Fibroblast of lung (primary cell): Measurements from ENCODE around the gene KRT222. TPM values are rescaled to one million over a fixed set of nuclear protein-coding genes. Genes with fewer than 3 reads are reported as not detected.

Experiments used
- DNase-seq, 2 donors: peaks; one replicate each; pipeline versions ENCODE4 v3.0.0 to v3.0.0-alpha.2; 2010; ENCODE audit warnings: low read depth in 2 of 2
- H2AFZ ChIP-seq: 2 replicates; pipeline ENCODE4 v1.5.1; 2012; ENCODE audit warnings: low read length, control low read depth, inconsistent platforms
- H3K27ac ChIP-seq: 2 replicates; pipeline ENCODE4 v1.5.1; 2011; ENCODE audit warnings: low read length, control low read depth; ENCODE audit not compliant: insufficient read depth
- H3K27me3 ChIP-seq: 2 replicates; pipeline ENCODE4 v1.5.1; 2011; ENCODE audit warnings: mild to moderate bottlenecking, low read length; ENCODE audit not compliant: control insufficient read depth, insufficient read depth
- H3K36me3 ChIP-seq: 2 replicates; pipeline ENCODE4 v1.5.1; 2011; ENCODE audit warnings: low read length; ENCODE audit not compliant: control insufficient read depth, insufficient read depth
- H3K4me1 ChIP-seq: 2 replicates; pipeline ENCODE4 v1.5.1; 2011; ENCODE audit warnings: low read length; ENCODE audit not compliant: control insufficient read depth, insufficient read depth; ENCODE audit errors: extremely low read depth
- H3K4me2 ChIP-seq: 2 replicates; pipeline ENCODE4 v1.5.1; 2011; ENCODE audit warnings: low read length, control low read depth; ENCODE audit not compliant: insufficient read depth; ENCODE audit errors: extremely low read depth
- H3K4me3 ChIP-seq, 4 experiments: fragments of 200-600 bp in 1 of 4; sonication (generic) in 1 of 4; replicated peaks in 1 of 4; 2 replicates each; pipeline ENCODE4 v1.5.1; 2011 to 2016; ENCODE audit warnings: low read length in 4 of 4, low read depth in 3 of 4, mild to moderate bottlenecking in 3 of 4, control low read depth in 2 of 4, inconsistent platforms in 1 of 4, mixed read lengths in 1 of 4; ENCODE audit not compliant: insufficient read depth in 1 of 4; ENCODE audit errors: control extremely low read depth in 1 of 4
- H3K79me2 ChIP-seq: 2 replicates; pipeline ENCODE4 v1.5.1; 2012; ENCODE audit warnings: mild to moderate bottlenecking, low read length, inconsistent platforms; ENCODE audit not compliant: control insufficient read depth, insufficient read depth
- H3K9ac ChIP-seq: 2 replicates; pipeline ENCODE4 v1.5.1; 2011; ENCODE audit warnings: mild to moderate bottlenecking, low read length, control low read depth; ENCODE audit not compliant: insufficient read depth
- H3K9me3 ChIP-seq: 2 replicates; pipeline ENCODE4 v1.5.1; 2012; ENCODE audit warnings: low read depth, low read length; ENCODE audit not compliant: control insufficient read depth, insufficient read depth
- H4K20me1 ChIP-seq: 2 replicates; pipeline ENCODE4 v1.5.1; 2011; ENCODE audit warnings: low read length; ENCODE audit not compliant: control insufficient read depth, insufficient read depth; ENCODE audit errors: extremely low read depth
- CTCF ChIP-seq, 2 donors: IDR thresholded peaks in 1 of 2; conservative IDR thresholded peaks in 1 of 2; 1 replicate in 1 of 2; 2 replicates in 1 of 2; pipeline ENCODE4 v1.5.1; 2011 to 2012; ENCODE audit warnings: low read length in 2 of 2, control low read depth in 1 of 2, inconsistent platforms in 1 of 2, low read depth in 1 of 2, mild to moderate bottlenecking in 1 of 2
- EZH2 ChIP-seq: IDR thresholded peaks from 2 replicates; pipeline ENCODE4 v1.5.1; 2012; ENCODE audit warnings: low read length, control low read depth, mild to moderate bottlenecking; ENCODE audit errors: missing control alignments
- polyA plus RNA-seq, 2 donors: library from polyadenylated mRNA; depleted of rRNA in 1 of 2; stranded (reverse) in 1 of 2; unstranded in 1 of 2; fragments of >200 nt; gene quantifications; 2 replicates each; pipeline ENCODE4 v1.2.1, GENCODE V29; 2011 to 2012; ENCODE audit warnings: missing spikeins in 1 of 2
- total RNA-seq: library from RNA; depleted of rRNA; stranded (reverse); fragments of >200 nt; gene quantifications from 2 replicates; pipeline ENCODE4 v1.2.1, GENCODE V29; 2014

Gene KRT222
- total and polyA plus RNA-seq, 2 donors (not counting 1 experiment from before 2014, with no cell fraction given), result 0.33 TPM; not detected in 1

DNA sequence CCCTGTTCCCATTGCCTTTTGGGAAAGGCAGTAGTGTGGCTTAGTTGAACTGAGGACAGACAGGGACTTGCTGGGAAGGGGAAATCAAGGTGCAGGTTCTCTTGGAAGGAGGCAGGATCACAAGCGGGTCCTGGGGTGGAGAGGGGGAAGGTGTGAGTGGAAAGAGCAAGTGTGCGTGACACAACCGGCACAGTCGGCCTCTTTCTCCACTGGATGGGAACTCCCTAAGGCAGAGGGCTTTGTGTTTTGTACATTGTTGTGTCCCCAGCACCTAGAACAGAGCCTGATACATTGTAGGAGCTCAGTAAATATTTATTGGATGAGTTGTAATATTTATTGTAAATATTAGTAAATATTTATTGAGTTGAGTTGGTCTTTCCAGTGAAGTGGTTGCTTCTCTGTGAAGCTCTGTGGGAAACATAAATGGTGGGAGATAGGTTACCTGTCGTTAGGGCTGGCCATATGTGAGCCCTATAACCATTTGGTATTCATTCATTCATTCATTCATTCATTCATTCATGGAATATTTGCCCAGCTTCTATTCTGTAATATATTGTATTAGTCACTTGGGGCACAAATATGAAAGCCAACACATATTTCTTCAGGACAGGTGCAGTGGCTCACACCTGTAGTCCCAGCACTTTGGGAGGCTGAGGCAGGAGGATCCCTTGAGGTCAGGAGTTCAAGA, 51.4 kb downstream of the KRT222 start:
- TF ChIP-seq EZH2 (no peak), CTCF (conservative IDR thresholded peaks at IDR 0.05 in 1 of 2, IDR thresholded peaks at IDR 0.05 in 1 of 2; ENCODE audit: low read depth in 1 of 2, low read length in 2 of 2) (no peak)

GRCh38 chr17:40612599-40613244, 52.3 kb downstream of the KRT222 start:
- H4K20me1 ChIP-seq, result no peaks in the 10 kb centered on the region
- H3K36me3 ChIP-seq, result no peaks in the 10 kb centered on the region
- no peaks in the 10 kb centered on the region for H3K9me3 ChIP-seq
- no peak overlapping the region for H3K4me2 ChIP-seq
- H3K9ac ChIP-seq, result no peak overlapping the region
- H3K4me3 ChIP-seq, result no peak overlapping the region
- peaks cover 30% of the 10 kb centered on the region for H3K27me3 ChIP-seq
- no peak for DNase-seq
- no peaks in the 10 kb centered on the region for H3K79me2 ChIP-seq
- TF ChIP-seq EZH2 (no peak), CTCF (conservative IDR thresholded peaks at IDR 0.05 in 1 of 2, IDR thresholded peaks at IDR 0.05 in 1 of 2; ENCODE audit: low read depth in 1 of 2, low read length in 2 of 2) (no peak)
- no peaks in the 10 kb centered on the region for H3K4me1 ChIP-seq
- H3K27ac ChIP-seq, result no peak overlapping the region
- H2AFZ ChIP-seq, result no peak overlapping the region

More for the DNA sequence above, 51.4 kb downstream of the KRT222 start:
- no peak overlapping the region for H3K4me2 ChIP-seq
- H3K27ac ChIP-seq, result no peak overlapping the region
- no peak overlapping the region for H3K9ac ChIP-seq
- H4K20me1 ChIP-seq, result no peaks in the 10 kb centered on the region
- DNase-seq, result no peak
- no peaks in the 10 kb centered on the region for H3K9me3 ChIP-seq
- no peaks in the 10 kb centered on the region for H3K79me2 ChIP-seq
- no peaks in the 10 kb centered on the region for H3K36me3 ChIP-seq
- H2AFZ ChIP-seq, result no peak overlapping the region
- H3K27me3 ChIP-seq, result peaks cover 32% of the 10 kb centered on the region
- H3K4me3 ChIP-seq, result no peak overlapping the region
- H3K4me1 ChIP-seq, result no peaks in the 10 kb centered on the region

GRCh38 chr17:40611840-40612474, 53.0 kb downstream of the KRT222 start:
- no peak for DNase-seq
- Histone ChIP-seq H3K9ac (no peak overlapping the region), H3K79me2 (no peaks in the 10 kb centered on the region), H3K27me3 (peaks cover 27% of the 10 kb centered on the region), H4K20me1 (no peaks in the 10 kb centered on the region), H3K4me1 (no peaks in the 10 kb centered on the region), H3K9me3 (no peaks in the 10 kb centered on the region), H3K4me3 (no peak overlapping the region), H3K4me2 (no peak overlapping the region), H3K27ac (no peak overlapping the region), H2AFZ (no peak overlapping the region), H3K36me3 (no peaks in the 10 kb centered on the region)
- no peak for TF ChIP-seq EZH2
- TF ChIP-seq CTCF (conservative IDR thresholded peaks at IDR 0.05 in 1 of 2, IDR thresholded peaks at IDR 0.05 in 1 of 2; ENCODE audit: low read depth in 1 of 2, low read length in 2 of 2), result no peak
